GM21360 (cell line): ENCODE measurements around the gene SAPCD2.
"Not testable (repeated sequence)": the region's sequence is repeated elsewhere in the genome, so short reads cannot be mapped to it uniquely, and the experiment has no call there.

ENCODE experiments used
- ATAC-seq: cut with Tn5 transposase; IDR thresholded peaks from one replicate; pipeline ENCODE4 v1.9.1; 2021; ENCODE audit warnings: mild to moderate bottlenecking, moderate library complexity; ENCODE audit not compliant: unreplicated experiment

SAPCD2 gene

DNA sequence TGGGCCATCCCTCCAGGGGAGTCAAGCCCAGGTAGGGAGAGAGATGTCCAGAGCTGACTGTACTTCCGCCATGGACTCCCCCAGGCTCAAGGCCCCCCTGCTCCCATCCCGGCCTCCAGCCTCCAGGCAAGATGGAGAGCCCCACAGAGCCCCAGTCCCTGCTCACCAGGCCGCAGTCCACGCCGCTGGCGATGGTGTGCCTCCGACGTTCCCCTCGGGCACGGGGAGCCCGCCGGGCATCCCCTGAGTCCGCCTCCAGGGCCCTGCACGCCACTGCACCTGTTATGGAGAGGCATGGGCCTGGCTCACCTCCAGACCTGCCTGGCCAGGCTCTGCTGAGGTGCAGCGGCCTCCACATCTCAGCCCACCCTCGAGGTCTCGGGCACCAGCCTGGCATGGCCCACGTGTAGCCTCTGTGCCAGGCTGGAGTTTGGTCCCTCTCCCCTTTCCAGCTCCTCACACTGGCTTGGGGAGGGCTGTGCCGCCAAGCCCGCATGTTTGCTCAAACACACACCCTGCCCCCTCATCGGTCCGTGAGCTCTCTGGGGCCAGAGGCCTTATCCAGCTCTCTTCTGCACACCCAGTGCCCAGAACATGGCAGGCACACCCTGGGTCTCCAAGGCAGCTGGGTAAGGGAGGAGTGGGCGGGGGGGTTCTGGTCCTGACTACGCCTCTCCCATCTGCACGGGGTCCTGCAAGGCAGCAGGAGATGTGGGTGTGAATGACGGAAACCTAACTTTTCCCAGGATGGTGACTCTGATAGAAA is 4.1 kb downstream of the SAPCD2 start:
- ATAC-seq: no peak

DNA sequence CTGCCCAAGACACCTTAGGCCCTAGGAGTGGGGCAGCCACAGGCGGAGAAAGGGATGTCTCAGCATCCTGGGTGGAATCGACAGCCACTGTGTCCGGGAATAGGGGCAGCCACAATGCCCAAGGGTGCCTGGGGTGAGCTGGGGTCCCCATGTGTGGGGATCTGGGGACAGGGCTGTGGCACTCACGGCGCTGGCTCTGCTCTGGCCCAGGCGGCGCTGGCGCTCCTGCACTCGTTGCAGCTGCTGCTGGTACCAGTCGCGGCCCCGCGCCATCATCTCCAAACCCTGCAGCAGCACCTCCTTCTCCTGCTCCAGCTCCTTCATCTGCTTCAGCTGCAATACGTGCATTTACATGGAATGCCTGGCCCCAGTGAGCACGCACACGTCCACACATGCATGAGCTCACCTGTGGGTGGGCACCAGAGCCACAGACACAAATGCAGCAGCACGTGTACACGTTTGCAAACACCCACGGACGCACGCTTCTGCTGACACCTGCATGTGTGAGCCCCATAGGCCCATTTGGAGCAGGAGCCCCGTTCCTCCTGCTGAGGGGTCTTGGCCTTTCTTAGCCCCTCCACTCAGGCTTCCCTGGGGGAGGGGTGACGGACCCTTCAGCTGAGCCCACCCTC is 4.9 kb downstream of the SAPCD2 start:
- ATAC-seq: no peak

DNA sequence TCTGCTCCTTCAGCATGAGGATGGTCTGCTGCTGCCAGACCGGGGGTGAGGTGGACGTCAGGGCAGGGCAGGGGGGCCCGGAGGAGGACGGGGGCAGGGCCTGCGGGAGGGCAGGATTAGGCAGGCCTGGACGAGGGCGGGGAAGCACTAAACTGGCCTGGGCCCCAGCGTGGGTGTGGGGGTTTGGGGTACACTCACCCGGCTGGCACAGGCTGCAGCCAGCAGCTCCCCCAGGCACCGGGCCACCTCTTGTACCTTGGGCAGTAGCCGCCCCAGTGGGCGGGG is 5.5 kb downstream of the SAPCD2 start:
- ATAC-seq: no peak

DNA sequence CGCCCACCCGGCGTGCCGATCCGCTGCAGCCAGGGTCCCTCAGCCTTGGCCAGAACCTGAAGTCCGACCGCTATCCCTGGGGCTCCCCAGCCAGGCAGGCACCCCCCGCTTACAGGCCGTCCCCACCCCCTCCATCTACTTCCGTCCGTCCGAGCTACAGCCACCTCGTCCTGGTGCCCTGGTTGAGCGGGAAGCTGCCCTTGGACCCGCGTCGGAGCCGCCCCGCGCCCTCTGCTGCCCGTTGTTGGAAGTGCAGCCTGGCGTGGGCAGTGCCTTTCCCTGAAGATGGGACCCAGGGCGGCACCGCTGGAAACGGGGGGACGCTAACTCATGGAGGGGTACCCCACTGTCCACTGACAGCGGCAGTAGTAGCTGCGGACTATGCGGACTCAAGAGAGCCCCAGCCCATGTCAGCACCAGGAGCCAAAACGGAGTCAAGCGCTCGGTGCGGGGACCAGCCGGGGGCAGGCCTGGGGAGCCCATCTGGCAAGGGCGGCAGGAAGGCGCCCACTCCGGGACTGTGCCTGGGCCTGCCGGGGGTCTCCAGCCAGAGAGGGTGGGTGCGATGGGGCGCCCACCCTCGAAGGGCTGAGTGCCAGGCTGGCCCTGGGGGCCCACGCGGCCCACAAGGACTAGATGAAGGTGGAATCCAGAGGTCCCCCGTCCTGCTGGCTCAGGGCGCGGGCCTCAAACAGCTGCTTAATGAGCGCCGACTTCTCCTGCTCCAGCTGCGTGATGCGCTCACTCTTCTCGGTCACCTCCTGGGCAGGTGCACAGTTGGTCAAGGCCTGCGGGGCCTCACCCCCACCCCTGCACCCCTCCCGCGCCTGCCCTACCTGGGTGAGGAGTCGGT is 6.1 kb downstream of the SAPCD2 start:
- no peak for ATAC-seq

DNA sequence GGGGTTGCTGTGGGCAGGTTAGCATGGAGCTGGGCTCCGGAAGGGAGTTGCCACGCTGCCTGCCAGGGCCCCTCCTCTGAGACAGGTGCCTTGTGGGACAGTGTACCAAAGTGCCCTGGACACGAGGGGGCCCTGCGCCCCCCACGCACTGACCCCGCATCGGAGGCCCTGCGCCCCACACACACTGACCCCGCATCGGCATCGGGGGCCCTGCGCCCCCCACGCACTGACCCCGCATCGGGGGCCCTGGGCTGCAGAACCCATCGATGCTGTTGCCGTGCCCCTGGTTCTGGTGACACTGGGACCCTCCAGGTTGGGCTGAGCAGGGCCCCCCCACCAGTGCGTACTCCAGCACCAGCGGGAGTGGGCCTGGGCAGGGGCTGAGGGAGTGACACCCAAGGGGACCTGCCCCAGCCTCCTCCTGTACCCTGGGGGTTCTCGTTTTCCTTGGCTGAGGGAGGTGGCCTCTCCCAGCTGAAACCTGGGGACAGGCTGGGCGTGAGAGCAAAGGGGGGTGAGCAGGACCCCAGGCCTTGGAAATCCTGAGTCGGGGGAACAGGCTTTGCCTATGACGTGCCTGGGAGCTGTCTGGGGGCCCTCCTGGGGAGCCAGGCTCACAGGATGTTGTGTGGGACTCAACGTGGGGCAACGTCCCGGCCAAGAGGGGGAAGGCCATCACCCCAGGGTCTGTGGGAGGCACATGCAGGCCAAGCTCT is 6.9 kb downstream of the SAPCD2 start:
- ATAC-seq: no peak

DNA sequence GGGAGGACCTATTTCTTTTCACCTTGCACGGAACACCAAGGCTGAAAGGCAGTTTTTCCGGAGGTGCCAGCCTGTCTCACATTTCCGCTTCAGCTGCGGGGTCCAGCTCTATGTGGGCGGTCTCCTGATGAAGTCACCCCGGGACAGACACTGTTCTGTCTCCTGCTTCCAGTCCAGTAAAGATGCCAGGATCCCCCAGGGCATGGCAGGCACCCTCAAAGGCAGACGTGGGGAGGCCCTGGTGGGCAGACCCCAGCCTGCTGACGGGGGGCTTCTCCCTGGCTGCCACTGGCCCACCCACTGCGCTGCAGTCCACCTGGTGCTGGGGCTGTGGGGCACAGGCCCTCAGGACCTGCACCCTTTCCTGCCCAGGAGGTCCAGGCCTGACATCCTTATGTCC is 7.6 kb downstream of the SAPCD2 start:
- not testable (repeated sequence) for ATAC-seq

DNA sequence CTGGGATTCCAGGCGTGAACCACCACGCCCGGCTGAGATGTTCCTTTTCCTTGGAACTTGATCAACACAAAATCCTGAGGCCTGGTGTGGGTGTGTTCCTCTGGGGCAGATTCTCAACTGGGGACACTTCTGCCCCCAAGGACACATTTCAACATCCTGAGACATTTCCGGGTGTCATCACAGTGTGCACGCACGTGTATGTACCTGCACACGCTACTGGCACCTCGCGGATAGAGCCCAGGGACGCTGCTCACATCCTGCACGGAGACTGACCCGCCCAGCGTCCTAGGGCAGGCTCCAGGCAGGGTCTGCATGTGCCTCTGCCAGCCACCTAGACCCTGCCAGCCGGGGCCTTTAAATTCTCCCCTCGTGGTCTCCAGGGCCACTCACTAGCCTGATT is 8.0 kb downstream of the SAPCD2 start:
- no peak for ATAC-seq

DNA sequence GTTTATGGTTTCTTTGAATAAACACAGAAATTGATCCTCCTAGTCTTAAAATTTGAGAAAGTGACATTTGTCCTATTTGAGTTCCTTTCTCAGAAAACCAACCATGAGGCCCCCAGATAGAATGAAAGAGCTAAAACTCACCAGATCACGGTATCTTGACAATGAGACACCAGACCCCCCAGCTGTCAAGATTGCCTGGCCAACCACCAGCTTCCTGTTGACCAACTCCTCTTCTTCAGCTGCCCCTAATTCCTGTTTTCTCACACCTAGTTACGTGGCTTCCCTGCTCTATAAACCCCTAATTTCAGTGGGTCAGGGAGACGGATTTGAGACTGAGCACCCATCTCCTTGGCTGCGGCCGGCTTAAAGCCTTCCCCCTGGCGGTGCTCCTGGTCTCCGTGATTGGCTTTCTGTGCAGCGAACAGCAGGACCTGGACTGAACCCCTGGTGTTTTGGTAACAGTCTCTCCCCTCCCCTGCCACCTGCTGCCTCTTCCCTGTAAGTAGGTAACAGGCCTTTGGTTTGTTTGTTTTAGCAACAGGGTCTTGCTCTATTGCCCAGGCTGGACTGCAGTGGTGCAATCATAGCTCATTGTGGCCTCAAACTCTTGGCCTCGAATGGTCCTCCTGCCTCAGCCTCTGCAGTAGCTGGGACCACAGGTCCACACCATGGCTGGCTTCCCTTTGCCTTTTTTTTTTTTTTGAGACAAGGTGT is 11.7 kb downstream of the SAPCD2 start:
- no peak for ATAC-seq

DNA sequence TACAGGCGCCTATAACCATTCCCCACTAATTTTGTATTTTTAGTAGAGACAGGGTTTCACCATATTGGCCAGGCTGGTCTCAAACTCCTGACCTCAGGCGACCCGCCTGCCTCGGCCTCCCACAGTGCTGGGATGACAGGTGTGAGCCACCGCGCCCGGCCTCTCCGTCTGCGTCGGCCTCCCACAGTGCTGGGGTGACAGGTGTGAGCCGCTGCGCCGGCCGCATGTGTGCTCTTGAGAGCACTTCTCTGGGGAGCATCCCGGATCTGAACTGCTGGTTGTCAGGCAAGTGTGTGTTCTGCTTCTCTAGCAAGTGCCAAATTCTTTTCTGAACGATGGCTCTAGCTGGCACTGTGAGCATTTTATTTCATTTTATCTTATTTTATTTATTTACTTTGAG is 12.8 kb downstream of the SAPCD2 start:
- no peak for ATAC-seq

DNA sequence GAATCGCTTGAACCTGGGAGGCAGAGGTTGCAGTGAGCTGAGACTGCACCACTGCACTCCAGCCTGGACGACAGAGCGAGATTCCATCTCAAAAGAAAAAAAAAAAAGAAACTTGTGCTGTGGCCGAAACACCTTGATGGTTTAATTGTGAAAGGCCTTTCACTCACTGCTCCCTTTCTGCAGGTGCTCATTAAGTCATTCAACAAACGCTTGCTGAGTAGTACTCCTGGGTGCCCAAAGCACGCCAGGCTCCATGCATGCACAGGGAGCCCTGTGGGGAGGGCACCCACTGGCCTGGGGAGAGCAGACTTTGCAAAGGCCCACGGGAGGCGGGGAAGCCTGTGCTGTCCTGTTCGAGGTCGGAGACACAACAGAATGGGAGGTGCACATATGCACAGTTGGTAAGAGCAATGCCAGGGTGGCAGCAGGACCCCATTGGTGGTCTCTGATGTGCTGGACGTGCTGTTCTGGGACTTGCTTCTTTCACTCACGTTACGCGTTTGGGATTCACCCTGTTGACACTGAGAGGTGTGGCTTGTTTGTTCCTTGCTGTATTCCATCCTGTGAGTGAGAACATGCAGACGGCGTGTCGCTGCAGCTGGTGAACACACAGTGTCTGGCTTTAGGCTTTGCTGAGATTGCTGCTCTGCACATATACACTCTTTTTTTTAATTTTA is 13.5 kb downstream of the SAPCD2 start:
- no peak for ATAC-seq

DNA sequence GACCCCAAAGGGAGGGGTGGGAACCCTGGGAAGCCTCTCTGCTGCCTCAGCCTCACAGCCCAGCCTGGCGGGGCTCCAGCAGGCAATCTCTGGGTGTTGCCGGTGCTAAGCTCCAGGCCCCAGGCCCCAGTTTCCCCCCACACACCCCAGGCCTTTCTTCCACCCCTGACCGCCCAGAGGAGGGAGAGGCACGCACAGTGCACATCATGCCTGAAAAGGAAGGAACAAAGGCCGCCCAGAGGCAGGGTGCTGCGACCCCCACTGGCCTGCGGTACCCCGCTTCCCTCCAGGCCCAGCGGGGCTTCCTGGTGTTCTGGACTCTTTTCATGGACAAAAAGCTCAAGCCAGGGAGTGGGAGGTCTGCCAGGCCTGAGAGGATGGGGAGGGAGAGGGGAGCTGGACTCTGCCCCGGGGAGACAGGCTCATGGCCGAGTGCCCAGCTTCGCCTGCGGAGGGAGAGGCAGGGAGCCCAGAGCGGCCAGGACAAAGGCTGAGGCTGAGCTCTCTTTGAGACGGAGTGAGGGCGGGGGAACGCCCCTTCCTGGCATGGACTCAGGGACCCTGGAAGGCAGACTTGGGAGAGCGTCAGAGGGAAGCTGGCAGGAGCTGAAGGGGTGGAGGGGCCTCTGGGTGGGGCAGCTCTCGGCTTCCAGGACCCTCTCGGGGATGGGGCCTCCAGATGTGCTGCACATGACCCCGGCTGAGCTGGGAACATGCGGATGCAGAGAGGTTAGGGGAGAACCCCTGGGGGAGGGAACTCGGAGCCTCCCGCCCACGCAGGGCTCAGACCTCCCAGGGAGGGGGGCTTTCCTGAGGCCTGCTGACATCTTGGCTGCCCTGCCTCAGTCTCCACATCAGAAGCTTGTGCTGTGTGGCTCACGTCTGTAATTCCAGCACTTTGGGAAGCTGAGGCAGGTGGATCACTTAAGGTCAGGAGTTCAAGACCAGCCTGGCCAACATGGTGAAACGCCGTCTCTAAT is 14.7 kb downstream of the SAPCD2 start:
- no peak for ATAC-seq

DNA sequence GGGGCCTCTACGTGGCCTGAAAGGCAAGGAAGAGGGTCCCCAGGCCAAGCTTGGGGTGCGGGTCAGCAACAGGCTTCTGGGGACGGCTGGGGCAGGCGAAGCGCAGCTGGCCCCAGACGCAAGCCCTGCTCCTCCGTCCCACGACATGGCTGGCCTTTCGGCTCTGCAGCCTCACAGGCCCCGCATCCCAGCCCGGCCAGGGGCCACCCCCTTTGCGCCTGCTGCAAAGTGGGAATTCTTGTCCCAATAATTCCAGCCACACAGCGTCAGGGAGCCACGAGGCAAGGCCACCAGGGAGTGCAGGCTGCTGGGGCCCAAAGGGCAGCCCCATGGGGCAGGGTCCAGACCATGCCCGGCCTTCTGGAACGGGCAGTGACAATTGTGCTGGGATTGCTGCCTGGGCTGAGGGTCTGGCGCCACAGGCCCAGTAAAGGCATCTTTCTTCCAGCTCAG is 15.4 kb downstream of the SAPCD2 start:
- ATAC-seq: no peak

DNA sequence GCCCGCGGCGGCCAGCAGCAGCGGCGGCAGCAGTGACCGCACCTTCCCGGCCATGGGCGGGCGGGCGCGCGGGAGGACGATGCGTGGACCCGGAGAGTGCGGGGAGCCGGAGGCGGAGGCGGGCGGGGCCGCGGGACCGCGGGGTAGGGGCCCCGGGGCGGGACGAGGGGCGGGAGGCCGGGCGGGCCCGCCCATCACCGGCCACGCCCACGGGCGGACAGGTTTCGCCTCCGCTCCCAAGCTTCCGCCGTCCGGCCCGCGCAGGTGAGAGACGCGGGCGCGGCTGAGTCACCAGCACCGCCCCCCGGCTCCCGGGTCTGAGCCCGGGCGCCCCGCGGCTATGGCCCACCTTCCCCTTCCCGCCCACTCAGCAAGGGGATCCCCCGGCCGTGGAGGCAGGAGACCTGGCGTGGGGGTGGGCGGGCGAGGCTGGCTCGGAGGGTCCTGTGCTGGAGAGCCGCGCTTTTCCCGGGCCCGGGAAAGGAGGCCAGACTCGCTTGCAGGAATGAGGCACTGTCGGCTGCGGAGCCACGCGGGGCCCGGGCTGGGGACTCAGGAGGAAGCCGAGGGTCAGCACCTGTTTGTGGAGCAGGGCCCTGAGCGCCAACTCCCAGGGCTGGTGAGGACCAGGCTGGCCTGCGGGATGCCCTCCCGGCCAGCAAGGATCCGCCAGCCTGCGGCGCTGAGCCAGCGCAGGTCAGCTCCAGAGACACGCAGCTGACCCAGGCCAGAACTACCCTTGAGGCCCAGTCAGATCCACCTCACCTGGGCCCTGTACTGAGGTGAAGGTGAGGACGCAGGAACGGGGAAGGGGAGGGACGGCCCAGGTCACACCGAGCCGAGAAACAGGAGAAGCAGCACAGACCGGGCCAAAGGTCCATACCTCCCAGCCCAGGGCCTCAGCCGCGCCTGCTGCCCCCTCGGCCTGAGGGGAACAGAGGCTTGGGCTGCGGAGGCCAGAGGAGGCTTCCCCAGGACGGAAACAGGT is 16.1 kb downstream of the SAPCD2 start, which contains the start of gene ENTPD2:
ENTPD2 (minus strand) TSS at position 118 of the 988 bp plus-strand sequence; CDS start at position 54, 64 bp downstream.
- no peak for ATAC-seq

DNA sequence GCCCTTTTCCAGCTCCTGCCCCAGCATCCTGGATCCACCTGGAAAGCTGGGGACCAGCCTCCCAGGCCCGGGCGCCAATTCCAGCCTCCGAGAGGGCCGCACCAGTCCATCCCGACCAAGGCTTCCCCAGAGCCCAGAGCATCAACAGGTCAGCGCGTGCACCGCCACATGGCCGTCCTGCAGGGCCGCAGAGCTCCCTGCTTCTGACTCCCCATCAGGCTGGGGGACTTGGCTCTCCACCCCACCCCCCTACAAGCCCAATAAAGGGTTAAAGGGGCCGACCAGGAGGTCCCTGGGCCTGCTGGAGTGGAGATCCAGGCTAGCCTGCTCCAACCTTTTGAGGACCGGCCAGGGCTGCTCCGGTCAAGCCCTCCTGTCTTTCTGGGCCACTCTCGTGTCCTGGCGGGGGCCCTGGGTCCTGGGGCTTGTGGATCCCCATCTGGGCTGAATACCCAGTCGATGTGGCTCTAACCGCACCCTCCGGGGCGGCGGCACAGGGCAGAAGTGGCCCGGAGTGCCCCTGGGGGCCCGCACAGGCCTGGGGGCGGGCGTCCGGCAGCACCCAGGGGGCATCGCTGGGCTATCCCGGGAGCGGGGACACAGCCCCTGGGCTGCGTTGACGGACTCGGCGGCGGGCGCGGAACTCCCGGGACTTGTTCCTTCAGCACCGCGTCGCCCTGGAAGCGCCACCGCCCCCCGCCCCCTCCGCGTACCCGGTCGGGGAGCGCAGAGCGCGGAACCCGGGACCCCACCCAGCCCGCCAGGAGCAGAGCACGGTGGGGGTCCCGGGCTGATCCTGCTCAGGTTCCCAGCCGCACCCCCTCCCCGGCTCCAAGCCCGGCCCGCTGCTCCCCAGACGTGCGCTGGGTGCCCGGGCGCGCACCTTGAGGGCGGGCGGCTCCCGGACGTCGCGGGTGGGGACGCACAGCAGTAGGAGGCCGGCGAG is 17.1 kb downstream of the SAPCD2 start:
- no peak for ATAC-seq

DNA sequence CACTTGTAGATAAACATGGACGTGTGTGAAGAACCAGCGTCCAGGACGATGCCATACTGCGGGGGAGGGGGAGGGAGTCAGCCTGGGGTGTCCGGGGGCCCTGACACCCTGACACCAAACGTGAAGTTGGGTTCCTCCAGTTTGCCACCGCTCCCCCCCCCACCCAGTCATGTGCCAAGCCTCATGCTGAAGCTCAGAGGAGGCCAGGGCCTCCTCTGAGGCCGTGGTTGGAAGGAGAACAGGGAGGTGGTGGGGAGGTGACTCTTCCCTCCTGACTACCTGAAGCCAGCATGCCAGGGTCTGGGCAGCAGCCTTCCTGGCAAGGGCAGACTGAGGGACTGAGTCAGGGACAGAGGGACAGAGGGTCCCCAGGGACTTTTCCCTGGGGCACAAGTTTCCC is 18.1 kb downstream of the SAPCD2 start:
- ATAC-seq: no peak

DNA sequence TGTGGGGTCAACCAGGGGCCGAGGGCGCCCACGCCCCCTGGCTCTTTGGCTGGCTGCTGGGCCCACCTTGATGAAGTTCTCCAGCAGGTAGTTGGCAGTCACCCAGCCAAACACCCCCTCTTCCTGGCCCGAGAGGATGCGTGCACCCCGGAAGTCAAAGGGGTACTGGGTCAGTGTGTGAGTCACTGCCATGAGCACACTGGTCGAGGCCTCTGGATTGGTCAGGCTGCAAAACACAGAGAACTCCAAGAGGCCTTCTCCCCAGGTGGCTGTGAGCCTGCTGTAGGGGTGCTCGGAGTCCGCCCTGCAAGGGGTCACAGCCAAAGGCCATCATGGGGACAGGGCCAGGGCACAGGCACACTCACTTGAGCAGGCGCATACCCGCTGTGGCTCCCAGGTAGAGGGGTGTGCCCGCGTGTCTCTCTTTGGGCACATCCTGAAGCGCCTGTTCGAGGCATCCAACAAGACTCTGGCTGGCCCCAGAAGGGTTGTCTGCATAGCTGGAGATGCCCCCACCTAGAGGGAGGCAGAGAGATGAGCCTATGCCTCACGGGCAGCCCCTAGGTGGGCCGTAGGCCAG is 19.1 kb downstream of the SAPCD2 start:
- no peak for ATAC-seq
